Right lung (tissue), 5 donors: ENCODE data around the gene DDHD1. TPM values are rescaled to one million over a fixed set of nuclear protein-coding genes. Genes with fewer than 3 reads are reported as not detected.

ENCODE experiments used
- DNase-seq, 2 donors: peaks; one replicate each; pipeline ENCODE4 v3.0.0-alpha.2; 2013
- polyA plus RNA-seq, 5 donors: library from polyadenylated mRNA; unstranded; fragments of 120-200 nt; gene quantifications; one replicate each; pipeline versions ENCODE4 v1.2.1 to v1.2.3, GENCODE V29; 2013; ENCODE audit warnings: inconsistent platforms in 1 of 5, low replicate concordance in 1 of 5; ENCODE audit not compliant: insufficient read length in 5 of 5, insufficient read depth in 1 of 5

DDHD1 gene
- polyA plus RNA-seq, 5 donors, result 15.5 to 27.4 (median 21.4) TPM

DNA sequence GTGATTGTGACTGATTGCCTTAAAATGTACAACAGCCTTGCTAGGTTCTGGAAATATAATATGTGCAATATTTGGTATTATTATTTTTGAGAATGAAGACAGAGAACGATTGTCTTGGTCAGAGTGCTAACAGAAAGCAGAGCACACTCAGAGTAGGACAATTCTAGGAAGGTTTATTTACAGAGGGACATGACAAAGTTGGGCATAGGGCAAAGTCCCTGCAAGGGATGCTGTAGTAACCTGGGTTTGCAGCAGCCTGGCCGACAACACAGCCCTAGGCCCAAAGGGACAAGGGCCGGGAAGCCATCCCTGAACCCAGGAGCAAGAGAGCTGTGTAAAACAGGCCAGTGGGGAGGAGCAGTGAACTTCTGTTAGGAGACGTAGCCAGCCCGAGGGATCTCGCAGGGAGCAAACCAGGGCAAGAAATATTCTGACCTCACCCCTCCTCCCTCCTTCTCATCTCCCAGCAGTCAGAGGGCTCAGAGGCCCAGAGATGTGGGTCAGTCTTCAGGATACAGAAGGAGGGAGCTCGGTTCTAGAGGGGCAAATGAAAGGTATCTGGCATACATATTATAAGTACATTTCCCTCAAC is 151.2 kb downstream of the DDHD1 start:
- DNase-seq, result no peak

DNA sequence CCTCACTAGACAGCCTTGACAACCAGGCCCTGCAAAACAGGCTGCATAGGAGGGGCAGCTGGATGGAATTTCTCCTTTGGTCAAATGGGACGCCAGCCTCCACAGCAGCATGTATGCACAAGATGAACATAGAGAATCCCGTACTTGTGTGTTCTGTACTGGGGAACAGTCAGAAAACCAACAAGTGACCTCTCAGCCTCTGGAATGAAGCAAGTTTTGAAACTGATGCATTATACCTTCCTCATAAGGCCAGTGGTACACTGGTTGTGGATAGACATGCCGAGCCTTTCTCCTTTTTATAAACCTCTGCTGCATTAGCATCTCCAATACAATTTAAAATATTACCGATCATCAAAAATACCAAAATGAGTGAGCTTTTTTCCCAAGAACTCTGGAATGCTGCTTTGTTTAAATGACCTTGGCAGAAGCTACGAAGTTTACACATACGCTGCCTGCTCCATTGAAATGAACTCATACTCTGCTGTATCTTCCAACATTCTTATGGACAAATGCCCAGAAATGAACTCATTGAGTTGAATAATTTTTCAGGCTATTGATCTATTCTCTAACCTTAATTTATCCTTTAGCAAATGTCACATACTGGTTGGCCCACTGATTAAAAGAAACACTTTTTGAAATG is 154.6 kb downstream of the DDHD1 start:
- DNase-seq, result peak; percentile 73 to 79

- DNase-seq, result no peak
These were observed 156.6 kb downstream of the DDHD1 start for GRCh38 chr14:52996493-52996892.

DNA sequence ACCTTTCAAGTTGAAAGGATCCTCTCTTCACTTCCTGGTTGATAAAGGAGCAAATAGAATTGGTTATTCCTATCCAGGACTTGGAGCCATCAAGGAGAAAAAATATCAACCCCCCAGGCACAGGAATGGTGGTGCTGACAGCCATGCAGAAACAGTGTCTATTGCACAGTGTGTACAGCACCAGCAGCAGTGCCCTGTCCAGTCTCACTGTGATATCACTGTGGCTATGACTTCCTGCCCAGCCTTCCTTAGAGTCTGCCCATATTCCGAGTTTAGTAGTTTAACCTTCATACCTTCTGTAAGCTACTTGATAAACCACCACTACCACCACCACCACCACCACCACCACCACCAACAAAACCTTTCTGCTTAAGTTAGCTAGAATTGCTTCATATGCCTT is 157.1 kb downstream of the DDHD1 start:
- DNase-seq, result no peak

DNA sequence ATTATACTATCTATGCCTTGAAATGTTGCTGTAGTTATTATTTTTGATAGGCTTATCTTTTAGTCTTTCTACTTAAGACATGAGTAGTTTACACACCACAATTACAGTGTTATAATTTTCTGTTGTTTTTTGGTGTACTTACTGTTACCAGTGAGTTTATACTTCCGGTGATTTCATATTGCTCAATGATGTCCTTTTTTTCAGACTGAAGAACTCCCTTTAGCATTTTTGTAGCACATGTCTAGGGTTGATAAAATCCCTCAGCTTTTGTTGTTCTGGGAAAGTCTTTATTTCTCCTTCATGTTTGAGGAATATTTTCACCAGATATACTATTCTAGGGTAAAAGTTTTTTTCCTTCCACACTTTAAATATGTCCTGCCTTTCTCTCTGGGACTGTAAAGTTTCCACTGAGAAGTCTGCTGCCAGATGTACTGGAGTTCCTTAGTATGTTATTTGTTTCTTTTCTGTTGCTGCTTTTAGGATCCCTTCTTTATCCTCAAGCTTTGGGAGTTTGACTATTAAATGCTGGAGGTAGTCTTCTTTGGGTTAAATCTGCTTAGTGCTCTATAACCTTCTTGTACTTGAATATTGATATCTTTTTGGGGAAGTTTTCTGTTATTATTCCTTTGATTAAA is 160.8 kb downstream of the DDHD1 start:
- DNase-seq, result no peak

DNA sequence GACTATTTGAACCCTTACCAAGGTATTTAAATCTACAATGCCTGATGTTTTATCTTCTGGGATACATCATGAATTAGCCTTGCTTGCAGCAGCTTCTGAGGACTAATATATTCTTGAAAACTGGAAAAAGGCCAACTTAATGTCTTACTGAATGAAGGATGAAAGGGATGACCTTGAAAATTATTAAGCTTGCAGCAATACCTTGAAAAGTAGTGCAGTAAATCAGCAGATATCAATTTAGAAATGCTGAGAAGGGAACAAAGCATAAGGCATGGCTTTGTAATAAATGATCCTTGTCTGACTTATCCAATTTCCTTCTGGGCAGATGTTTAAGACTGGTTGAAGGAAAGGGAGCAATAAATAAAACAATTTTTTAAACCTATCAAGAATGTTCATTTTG is 165.0 kb downstream of the DDHD1 start:
- no peak for DNase-seq

DNA sequence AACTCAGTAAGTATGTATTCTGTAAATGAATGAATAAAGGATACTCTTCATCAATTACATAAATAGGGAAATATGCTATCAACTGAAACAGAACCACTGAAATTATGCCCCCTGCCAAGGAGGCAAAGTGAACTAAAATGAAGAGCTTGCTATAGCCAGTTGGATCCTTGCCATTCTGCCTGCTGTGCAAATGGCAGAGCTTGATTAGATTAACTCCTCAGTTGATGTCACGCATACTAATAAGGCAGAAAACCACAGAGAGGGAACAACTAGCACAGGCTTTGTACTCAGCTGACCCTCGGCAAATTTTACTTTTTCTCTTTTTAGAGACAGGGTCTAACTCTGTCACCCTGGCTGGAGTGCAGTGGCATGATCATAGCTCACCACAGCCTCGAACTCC is 165.6 kb downstream of the DDHD1 start:
- no peak for DNase-seq

DNA sequence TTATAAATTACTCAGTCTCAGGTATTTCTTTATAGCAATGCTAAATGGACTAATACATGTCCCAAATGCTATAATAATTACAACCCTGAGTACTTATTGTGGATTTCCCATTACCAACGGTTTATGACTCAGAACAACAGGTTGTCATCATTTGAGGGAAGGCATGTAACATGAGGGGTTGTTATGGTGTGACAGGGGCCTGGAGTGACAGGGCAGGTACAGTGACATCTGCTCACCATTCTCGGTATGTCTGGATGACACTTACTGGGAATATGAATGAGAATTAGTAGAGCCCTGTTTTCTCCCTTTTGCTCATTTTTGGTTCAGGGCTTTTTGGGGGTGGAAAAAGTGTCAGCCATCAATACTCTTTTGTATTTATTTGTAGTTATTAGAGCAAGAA is 166.1 kb downstream of the DDHD1 start:
- no peak for DNase-seq

Other genes with a start within 250 kb of the DDHD1 start
- 100 to 1,000 TPM; 102 to 156 (median 143) TPM for gene FERMT2, start 202.3 kb downstream of the DDHD1 start, polyA plus RNA-seq